OCI-LY1 (cell line): ENCODE results near the gene HNRNPL.

Source experiments
- H2AFZ ChIP-seq: fragments of 200-600 bp; sonication (generic), shearing (Covaris generic); 2 replicates; pipeline ENCODE4 v1.6.0; 2014; ENCODE audit warnings: antibody characterized with exemption, mild to moderate bottlenecking, low read length
- H3F3A ChIP-seq: fragments of 200-600 bp; sonication (generic), shearing (Covaris generic); 2 replicates; pipeline ENCODE4 v1.6.0; 2014; ENCODE audit warnings: mild to moderate bottlenecking, antibody characterized with exemption, low read length, moderate library complexity; ENCODE audit not compliant: insufficient read depth
- H3K27ac ChIP-seq: fragments of 200-600 bp; sonication (generic); 2 replicates; pipeline ENCODE4 v1.5.1; 2014; ENCODE audit warnings: low read length, mixed run types, mild to moderate bottlenecking, low read depth; ENCODE audit not compliant: poor library complexity, severe bottlenecking
- H3K27me3 ChIP-seq: fragments of 200-600 bp; sonication (generic); 2 replicates; pipeline ENCODE4 v1.6.0; 2014; ENCODE audit warnings: antibody characterized with exemption, mild to moderate bottlenecking, low read length, moderate library complexity; ENCODE audit not compliant: insufficient read depth
- H3K36me3 ChIP-seq: fragments of 200-600 bp; sonication (generic); 2 replicates; pipeline ENCODE4 v1.6.1; 2014; ENCODE audit warnings: mild to moderate bottlenecking, antibody characterized with exemption, low read length, moderate library complexity, mixed read lengths; ENCODE audit not compliant: insufficient read depth
- H3K4me1 ChIP-seq: fragments of 200-600 bp; sonication (generic); 2 replicates; pipeline ENCODE4 v1.5.1; 2014; ENCODE audit warnings: mild to moderate bottlenecking, low read length, moderate library complexity; ENCODE audit not compliant: insufficient read depth, severe bottlenecking
- H3K4me2 ChIP-seq: fragments of 200-600 bp; sonication (generic), shearing (Covaris generic); 2 replicates; pipeline ENCODE4 v1.6.1; 2014; ENCODE audit warnings: low read length
- H3K4me3 ChIP-seq: fragments of 200-600 bp; sonication (generic); 2 replicates; pipeline ENCODE4 v1.5.1; 2014; ENCODE audit warnings: low read length, low read depth, mild to moderate bottlenecking, mixed read lengths; ENCODE audit not compliant: poor library complexity, severe bottlenecking
- H3K79me2 ChIP-seq: fragments of 200-600 bp; shearing (Covaris generic); 2 replicates; pipeline ENCODE4 v1.6.1; 2016; ENCODE audit warnings: mixed run types, low read length, mixed read lengths; ENCODE audit not compliant: insufficient read depth
- H3K9ac ChIP-seq: fragments of 200-600 bp; sonication (generic), shearing (Covaris generic); 2 replicates; pipeline ENCODE4 v1.6.1; 2014; ENCODE audit warnings: mild to moderate bottlenecking, low read length, mixed read lengths
- H3K9me2 ChIP-seq: fragments of 200-600 bp; sonication (generic), shearing (Covaris generic); 2 replicates; pipeline ENCODE4 v1.6.1; 2014; ENCODE audit warnings: low read depth, mild to moderate bottlenecking, low read length, mixed read lengths
- H3K9me3 ChIP-seq: fragments of 200-600 bp; shearing (Covaris generic); 2 replicates; pipeline ENCODE4 v1.6.1; 2014; ENCODE audit warnings: low read length, mixed read lengths
- H4K20me1 ChIP-seq: fragments of 200-600 bp; sonication (generic), shearing (Covaris generic); 2 replicates; pipeline ENCODE4 v1.6.0; 2016; ENCODE audit warnings: mild to moderate bottlenecking, low read length; ENCODE audit not compliant: insufficient read depth
- EZH2 ChIP-seq: fragments of 200-600 bp; sonication (generic), shearing (Covaris generic); IDR thresholded peaks from 2 replicates; pipeline ENCODE4 v1.8.0; 2017; ENCODE audit warnings: borderline replicate concordance, mixed run types, mild to moderate bottlenecking, antibody characterized with exemption, low read length, moderate library complexity, mixed read lengths
- TF ChIP-seq, protein P1 (sequence below): fragments of 200-600 bp; sonication (generic), shearing (Covaris generic); IDR thresholded peaks from 2 replicates; pipeline ENCODE4 v1.5.1; 2017; ENCODE audit warnings: mild to moderate bottlenecking, antibody characterized with exemption, low read length, moderate library complexity, mixed read lengths

Gene HNRNPL

DNA sequence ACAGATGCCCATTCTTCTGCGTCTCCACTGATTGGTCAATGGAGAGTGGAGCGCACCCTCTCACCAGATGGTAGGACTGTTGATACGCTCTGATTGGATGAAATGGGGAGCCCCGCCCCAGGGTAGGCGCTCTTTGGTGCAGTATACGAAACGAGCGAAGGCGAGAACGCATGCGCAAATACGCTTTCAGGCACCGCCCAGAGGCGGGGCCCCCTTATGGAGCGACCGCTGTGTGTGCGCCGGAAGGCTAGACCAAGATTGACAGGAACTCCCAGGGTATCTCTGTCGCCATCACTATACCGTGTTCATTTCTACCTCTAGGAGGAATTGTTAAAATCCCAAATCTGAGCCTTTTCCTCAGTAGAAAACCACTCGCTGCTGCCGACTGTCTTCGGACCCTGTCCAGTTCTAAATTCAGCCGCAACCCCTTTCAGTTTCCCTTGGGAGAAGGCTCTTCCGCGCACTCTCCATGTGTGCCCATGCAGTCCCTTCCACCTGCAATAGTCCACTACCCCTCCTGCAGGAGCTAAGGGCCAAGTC lies 720 bp upstream of the HNRNPL start:
- Histone ChIP-seq H3K27me3 (no peaks in the 10 kb centered on the region), H3K9ac (peak overlapping the region; percentile 84), H3K4me2 (peak overlapping the region; percentile 90), H3K9me3 (no peaks in the 10 kb centered on the region), H4K20me1 (no peaks in the 10 kb centered on the region), H3F3A (no peaks in the 10 kb centered on the region), H3K27ac (peak overlapping the region; percentile 95), H3K4me1 (peaks cover 34% of the 10 kb centered on the region), H3K9me2 (no peaks in the 10 kb centered on the region), H2AFZ (no peak overlapping the region), H3K79me2 (peaks cover 24% of the 10 kb centered on the region), H3K4me3 (peak overlapping the region; percentile 68), H3K36me3 (peaks cover 36% of the 10 kb centered on the region)
- TF ChIP-seq, protein P1, sequence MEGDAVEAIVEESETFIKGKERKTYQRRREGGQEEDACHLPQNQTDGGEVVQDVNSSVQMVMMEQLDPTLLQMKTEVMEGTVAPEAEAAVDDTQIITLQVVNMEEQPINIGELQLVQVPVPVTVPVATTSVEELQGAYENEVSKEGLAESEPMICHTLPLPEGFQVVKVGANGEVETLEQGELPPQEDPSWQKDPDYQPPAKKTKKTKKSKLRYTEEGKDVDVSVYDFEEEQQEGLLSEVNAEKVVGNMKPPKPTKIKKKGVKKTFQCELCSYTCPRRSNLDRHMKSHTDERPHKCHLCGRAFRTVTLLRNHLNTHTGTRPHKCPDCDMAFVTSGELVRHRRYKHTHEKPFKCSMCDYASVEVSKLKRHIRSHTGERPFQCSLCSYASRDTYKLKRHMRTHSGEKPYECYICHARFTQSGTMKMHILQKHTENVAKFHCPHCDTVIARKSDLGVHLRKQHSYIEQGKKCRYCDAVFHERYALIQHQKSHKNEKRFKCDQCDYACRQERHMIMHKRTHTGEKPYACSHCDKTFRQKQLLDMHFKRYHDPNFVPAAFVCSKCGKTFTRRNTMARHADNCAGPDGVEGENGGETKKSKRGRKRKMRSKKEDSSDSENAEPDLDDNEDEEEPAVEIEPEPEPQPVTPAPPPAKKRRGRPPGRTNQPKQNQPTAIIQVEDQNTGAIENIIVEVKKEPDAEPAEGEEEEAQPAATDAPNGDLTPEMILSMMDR: peak; percentile 17; the same call in 1 of the 2 replicates
- TF ChIP-seq EZH2: no peak

DNA sequence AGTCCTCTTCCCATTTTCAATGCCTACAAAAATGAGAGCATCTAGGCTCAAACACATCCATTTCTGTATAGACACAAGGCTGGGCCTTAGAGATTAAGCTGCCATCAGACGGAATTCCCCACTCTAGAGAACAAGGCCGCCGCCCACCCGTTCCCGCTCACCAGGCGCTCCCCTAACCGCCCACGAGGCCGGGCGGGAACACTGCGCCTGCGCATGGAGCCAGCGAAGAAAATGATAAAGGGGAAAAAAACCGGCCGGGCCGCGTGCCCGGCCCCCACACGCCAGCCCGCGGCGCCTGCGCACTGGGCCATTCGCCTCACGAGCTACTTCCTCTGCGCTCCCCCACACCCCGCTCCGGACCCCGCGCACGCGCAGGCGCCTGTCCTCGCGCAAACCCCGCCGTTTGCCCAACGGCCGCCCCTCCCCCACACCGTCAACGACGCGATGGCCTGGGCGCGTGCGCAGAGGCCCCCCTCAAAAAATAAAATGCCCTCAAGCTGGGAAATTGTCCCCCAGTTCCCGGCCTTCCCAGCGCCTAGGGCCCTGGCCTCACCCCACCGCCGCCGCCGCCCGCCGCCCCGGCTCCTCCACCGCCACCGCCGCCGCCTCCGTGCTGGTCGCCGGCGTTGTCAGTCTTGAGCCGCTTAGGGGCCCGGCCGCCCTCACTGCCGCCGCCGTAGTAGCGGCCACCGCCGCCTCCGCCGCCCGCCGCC lies 483 bp downstream of the HNRNPL start:
- no peaks in the 10 kb centered on the region for H3K27me3 ChIP-seq
- H3K27ac ChIP-seq: peak overlapping the region; percentile 83
- peaks cover 24% of the 10 kb centered on the region for H3K79me2 ChIP-seq
- peak overlapping the region; percentile 97 for H3K9ac ChIP-seq
- peaks cover 48% of the 10 kb centered on the region for H3K36me3 ChIP-seq
- H4K20me1 ChIP-seq: no peaks in the 10 kb centered on the region
- peak overlapping the region; percentile 93 for H3K4me2 ChIP-seq
- H3F3A ChIP-seq: no peaks in the 10 kb centered on the region
- peak overlapping the region; percentile 93 for H3K4me3 ChIP-seq
- TF ChIP-seq, protein P1: no peak
- TF ChIP-seq EZH2: no peak
- H3K9me3 ChIP-seq: no peaks in the 10 kb centered on the region
- H2AFZ ChIP-seq: no peak overlapping the region
- H3K9me2 ChIP-seq: no peaks in the 10 kb centered on the region
- H3K4me1 ChIP-seq: peaks cover 34% of the 10 kb centered on the region

DNA sequence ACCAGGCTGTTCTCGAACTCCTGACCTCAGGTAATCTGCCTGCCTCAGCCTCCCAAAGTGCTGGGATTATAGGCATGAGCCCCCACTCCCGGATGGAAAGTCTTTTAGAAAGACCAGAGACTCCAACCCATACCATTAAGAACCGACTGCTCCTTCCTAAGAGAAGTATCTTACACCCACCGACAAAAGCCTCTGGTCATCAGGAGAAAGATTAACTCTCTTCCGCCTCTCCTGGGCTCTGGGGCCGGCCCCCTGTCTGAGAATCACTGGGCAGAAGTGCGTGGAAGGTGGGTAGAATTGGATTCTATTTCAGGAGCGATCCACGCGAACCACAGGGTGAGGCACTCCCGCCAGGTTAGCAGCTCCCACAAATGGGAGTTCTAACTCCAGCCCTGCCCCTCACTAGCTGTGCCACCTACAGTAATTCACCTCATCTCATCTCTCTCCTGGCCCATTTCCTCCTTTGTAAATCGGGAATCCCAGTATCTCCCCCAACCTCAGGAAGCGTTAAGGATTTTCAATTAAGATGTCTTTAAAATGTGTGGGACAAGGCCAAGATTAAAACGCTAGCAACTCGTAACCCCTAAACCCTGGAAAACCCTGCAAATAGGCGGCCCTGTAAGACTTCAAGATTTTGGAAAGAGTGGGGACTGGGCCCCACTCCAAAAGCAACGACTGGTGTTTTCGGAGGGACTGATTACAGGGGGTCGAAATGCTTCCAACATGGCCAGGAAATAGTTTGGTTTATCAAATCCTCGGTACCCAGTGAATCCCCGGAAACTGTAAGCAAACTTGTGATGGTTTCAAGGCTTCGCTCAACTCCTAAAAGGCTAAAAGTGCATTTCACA lies 1.3 kb downstream of the HNRNPL start:
- Histone ChIP-seq H3K27ac (peak overlapping the region; percentile 76), H3F3A (no peaks in the 10 kb centered on the region), H3K79me2 (peaks cover 24% of the 10 kb centered on the region), H3K4me2 (peak overlapping the region; percentile 93), H3K4me3 (peak overlapping the region; percentile 93), H2AFZ (no peak overlapping the region), H3K4me1 (peaks cover 34% of the 10 kb centered on the region), H4K20me1 (no peaks in the 10 kb centered on the region), H3K9me2 (no peaks in the 10 kb centered on the region), H3K9ac (peak overlapping the region; percentile 97), H3K27me3 (no peaks in the 10 kb centered on the region), H3K9me3 (no peaks in the 10 kb centered on the region), H3K36me3 (peaks cover 56% of the 10 kb centered on the region)
- TF ChIP-seq, protein P1: no peak
- TF ChIP-seq EZH2: no peak
